ENCODE data around the gene UGT1A6. TPM values are rescaled to one million over a fixed set of nuclear protein-coding genes. Genes with fewer than 3 reads are reported as not detected.
"Not testable (repeated sequence)": the region's sequence is repeated elsewhere in the genome, so short reads cannot be mapped to it uniquely, and the experiment has no call there.

The UGT1A6 gene
- polyA plus RNA-seq, 2 of the 4 experiments (the other 2 are of a cell fraction), result 2.5 to 3.5 TPM

DNA sequence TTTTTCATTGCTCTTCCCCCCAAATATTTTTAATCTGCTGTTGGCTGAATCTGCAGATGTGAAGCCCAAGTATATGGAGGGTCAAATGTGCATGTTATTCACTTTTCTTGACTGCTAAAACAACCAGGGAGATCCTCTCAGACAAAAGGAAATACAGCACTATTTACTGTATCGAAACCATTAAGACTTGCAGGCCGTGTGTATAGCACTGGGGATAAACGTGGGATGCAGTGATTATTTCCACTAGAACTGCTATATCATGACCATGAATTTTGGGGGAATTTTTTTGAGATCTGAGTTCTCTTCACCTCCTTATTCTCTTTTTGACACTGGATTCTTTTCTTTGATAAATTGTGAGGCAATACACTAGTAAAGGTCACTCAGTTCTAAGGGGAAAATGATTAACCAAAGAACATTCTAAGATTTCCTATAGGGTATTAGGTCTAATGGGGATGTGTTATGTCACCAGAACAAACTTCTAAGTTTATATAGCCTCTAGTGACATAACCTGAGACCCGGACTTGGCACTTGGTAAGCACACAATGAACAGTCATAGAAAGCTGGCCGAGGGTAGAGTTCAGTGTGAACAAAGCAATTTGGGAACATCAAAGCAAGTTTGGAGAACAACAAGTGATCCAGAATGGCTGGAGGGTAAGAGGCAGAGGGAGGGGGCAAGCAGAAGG lies 52.5 kb downstream of the UGT1A6 start:
- H3K4me2 ChIP-seq, result peak overlapping the region; percentile 79
- H3K9me3 ChIP-seq, result peaks cover 59% of the 10 kb centered on the region
- WGBS (ENCODE audit: missing lambda C conversion rate), result 5% methylated on average over 5 of the region's 5 CpGs
- H3K4me1 ChIP-seq, result peaks cover 29% of the 10 kb centered on the region
- peak overlapping the region; percentile 18; the same call in 1 of the 3 replicates for H3K4me3 ChIP-seq
- TF ChIP-seq JUN (IDR thresholded peaks at IDR 0.05), result peak; percentile 71 to 81; a peak in 4 of 5 replicates
- TF ChIP-seq SMC3 (IDR thresholded peaks at IDR 0.05), result 0 out of 3 replicates have a peak, but pooled peaks have one; percentile 19
- TF ChIP-seq RAD21 (conservative IDR thresholded peaks at IDR 0.05 in 1 of 2, IDR thresholded peaks at IDR 0.05 in 1 of 2), result peak in 1 of 2 experiments; percentile 37; a peak in 2 of 5 replicates
- TF ChIP-seq CEBPB (IDR thresholded peaks at IDR 0.05), result peak; percentile 67 to 68; a peak in 2 of 4 replicates
- TF ChIP-seq GATA3 (IDR thresholded peaks at IDR 0.05; ENCODE audit: borderline replicate concordance), result peak; percentile 73
- TF ChIP-seq, protein P1, sequence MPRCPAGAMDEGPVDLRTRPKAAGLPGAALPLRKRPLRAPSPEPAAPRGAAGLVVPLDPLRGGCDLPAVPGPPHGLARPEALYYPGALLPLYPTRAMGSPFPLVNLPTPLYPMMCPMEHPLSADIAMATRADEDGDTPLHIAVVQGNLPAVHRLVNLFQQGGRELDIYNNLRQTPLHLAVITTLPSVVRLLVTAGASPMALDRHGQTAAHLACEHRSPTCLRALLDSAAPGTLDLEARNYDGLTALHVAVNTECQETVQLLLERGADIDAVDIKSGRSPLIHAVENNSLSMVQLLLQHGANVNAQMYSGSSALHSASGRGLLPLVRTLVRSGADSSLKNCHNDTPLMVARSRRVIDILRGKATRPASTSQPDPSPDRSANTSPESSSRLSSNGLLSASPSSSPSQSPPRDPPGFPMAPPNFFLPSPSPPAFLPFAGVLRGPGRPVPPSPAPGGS (IDR thresholded peaks at IDR 0.05), result peak; percentile 52; the same call in 1 of the 3 replicates
- TF ChIP-seq JUNB (IDR thresholded peaks at IDR 0.05), result peak; percentile 60
- TF ChIP-seq, protein P2, sequence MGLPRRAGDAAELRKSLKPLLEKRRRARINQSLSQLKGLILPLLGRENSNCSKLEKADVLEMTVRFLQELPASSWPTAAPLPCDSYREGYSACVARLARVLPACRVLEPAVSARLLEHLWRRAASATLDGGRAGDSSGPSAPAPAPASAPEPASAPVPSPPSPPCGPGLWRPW (IDR thresholded peaks at IDR 0.05), result 0 out of 2 replicates have a peak, but pooled peaks have one; percentile 11
- TF ChIP-seq CHD2 (IDR thresholded peaks at IDR 0.05; ENCODE audit: low read length, partially characterized antibody), result no peak
- no peak for TF ChIP-seq NR3C1 (IDR thresholded peaks at IDR 0.05)
- TF ChIP-seq EP300 (IDR thresholded peaks at IDR 0.05), result peak; percentile 81 to 95; a peak in 4 of 5 replicates
- no peak for TF ChIP-seq TFCP2L1 (CRISPR knock-in tag; IDR thresholded peaks at IDR 0.05)
- DNase-seq (ENCODE audit: low read depth in 1 of 2, low spot score in 1 of 2) (peak; percentile 7 to 85), ATAC-seq (peak; percentile 55 to 84; a peak in 4 of 6 replicates), FAIRE-seq (peak; percentile 91)
- peak overlapping the region; percentile 89 to 92 for H3K27ac ChIP-seq
- CTCF ChIA-PET, result interaction anchor here (0.6 to 0.8 kb wide), 2 partner anchors 15 to 88 kb away, joined by 3 read pairs; no protein-coding TSS in a partner anchor
- POLR2A ChIA-PET, result no interaction called here

DNA sequence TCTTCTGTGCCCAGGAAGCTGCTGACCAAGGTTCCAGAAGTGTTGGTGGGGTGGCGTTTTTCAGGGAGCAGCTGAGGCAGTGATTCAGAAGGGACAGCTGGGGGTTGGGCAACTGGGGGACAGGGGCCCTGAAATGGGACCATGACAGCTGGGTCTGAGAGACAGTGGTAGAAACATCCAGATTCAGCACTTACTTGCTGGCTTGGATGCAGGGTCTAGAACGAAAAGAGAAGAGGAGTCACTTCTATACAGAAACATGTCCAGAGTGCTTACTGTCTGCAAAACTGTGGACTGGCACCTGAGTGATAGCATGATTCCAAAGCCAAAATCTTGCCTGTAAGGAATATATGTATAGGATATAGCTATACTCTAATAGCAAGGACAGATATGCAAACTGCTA lies 53.1 kb downstream of the UGT1A6 start:
- peak overlapping the region; percentile 89 to 92 for H3K27ac ChIP-seq
- H3K9me3 ChIP-seq, result peaks cover 61% of the 10 kb centered on the region
- POLR2A ChIA-PET; FAIRE-seq; DNase-seq (ENCODE audit: low read depth in 1 of 2, low spot score in 1 of 2): not testable (repeated sequence)
- H3K4me2 ChIP-seq, result peak overlapping the region; percentile 79
- ATAC-seq, result peak in 1 of 2 experiments; percentile 53; a peak in 4 of 6 replicates
- 45% methylated on average over 2 of the region's 2 CpGs for WGBS (ENCODE audit: missing lambda C conversion rate)
- peaks cover 29% of the 10 kb centered on the region for H3K4me1 ChIP-seq
- CTCF ChIA-PET, result interaction anchor here (0.6 to 0.8 kb wide), 2 partner anchors 14 to 87 kb away, joined by 3 read pairs; no protein-coding TSS in a partner anchor
- H3K4me3 ChIP-seq, result peak overlapping the region; percentile 18; the same call in 1 of the 3 replicates

DNA sequence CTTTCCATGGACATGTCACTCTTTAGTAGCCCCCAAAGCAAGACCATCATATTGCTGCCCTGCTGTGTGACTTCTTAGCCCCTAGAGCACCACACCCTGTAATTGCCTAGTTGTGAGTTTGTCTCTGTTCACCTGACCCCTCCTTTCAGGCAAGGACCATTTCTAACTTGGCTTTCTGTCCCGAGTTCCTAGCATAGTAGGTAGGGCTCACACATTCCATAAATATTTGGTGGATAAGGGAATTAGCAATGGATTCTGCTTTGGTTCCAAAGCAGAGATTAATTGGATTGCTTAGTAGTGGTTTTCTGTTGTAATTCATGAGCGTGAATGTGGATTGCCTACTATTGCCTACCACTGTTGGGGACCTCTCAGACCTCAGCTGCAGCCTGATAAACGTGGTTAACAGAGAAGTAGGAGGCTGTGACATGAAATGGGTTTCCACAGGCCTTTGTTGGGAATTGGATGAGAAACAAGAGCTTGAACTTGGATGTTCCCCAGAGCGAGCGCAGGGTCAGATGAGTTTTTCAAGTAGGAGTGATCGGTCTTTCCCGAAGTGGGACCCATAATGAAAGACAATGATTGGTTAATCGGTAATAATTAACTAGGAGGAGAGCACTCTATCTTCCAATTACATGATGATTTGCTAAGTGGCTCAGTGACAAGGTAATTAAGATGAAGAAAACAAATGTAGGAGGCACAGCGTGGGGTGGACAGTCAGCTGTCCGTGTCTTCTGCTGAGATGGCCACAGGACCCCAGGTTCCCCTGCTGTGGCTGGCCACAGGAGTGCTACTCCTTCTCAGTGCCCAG lies 54.0 kb downstream of the UGT1A6 start:
- peak overlapping the region; percentile 89 to 92 for H3K27ac ChIP-seq
- CTCF ChIA-PET, result interaction anchor here (0.8 kb wide), 1 partner anchor 86 kb away, joined by 3 read pairs; no protein-coding TSS in a partner anchor
- peak in 1 of 2 experiments; percentile 29 for DNase-seq (ENCODE audit: low read depth in 1 of 2, low spot score in 1 of 2)
- WGBS (ENCODE audit: missing lambda C conversion rate), result 76% methylated on average over 10 of the region's 10 CpGs
- FAIRE-seq, result no peak
- POLR2A ChIA-PET, result no interaction called here
- H3K9me3 ChIP-seq, result peaks cover 63% of the 10 kb centered on the region
- no peak for TF ChIP-seq PHF8 (IDR thresholded peaks at IDR 0.05; ENCODE audit: borderline replicate concordance, low read depth)
- no peak for TF ChIP-seq ZFP36 (IDR thresholded peaks at IDR 0.05; ENCODE audit: borderline replicate concordance, partially characterized antibody)
- TF ChIP-seq, protein P3, sequence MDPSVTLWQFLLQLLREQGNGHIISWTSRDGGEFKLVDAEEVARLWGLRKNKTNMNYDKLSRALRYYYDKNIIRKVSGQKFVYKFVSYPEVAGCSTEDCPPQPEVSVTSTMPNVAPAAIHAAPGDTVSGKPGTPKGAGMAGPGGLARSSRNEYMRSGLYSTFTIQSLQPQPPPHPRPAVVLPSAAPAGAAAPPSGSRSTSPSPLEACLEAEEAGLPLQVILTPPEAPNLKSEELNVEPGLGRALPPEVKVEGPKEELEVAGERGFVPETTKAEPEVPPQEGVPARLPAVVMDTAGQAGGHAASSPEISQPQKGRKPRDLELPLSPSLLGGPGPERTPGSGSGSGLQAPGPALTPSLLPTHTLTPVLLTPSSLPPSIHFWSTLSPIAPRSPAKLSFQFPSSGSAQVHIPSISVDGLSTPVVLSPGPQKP (IDR thresholded peaks at IDR 0.05; ENCODE audit: low read depth, low read length), result no peak
- TF ChIP-seq MAZ (IDR thresholded peaks at IDR 0.05; ENCODE audit: borderline replicate concordance, low read depth, low read length), result no peak
- TF ChIP-seq HDAC2 (IDR thresholded peaks at IDR 0.05), result no peak
- no peak overlapping the region for H3K4me3 ChIP-seq
- peaks cover 29% of the 10 kb centered on the region for H3K4me1 ChIP-seq
- peak overlapping the region; percentile 79 for H3K4me2 ChIP-seq
- ATAC-seq, result peak; percentile 27 to 61; a peak in 3 of 6 replicates

Measured in A549 (cell line).